T-helper 1 cell (primary cell): Measurements from ENCODE around the gene UGT1A6.

Experiments
- DNase-seq, 5 donors: peaks; one replicate each; pipeline ENCODE4 v3.0.0-alpha.2; 2012 to 2020

UGT1A6 gene

GRCh38 chr2:233822101-233822771 lies 129.5 kb downstream of the UGT1A6 start:
- DNase-seq: no peak
